Stimulated activated CD4-positive, alpha-beta T cell treated with anti-CD3 and anti-CD28 coated beads, Interleukin-15, amount 100 ng/mL, for 1 hour (primary cell): Measurements from ENCODE around the gene SLC7A14.

Experiments
- DNase-seq, 2 donors: peaks; one replicate each; pipeline ENCODE4 v3.0.0-alpha.2; 2020; ENCODE audit warnings: low read depth in 1 of 2, low spot score in 1 of 2

Gene SLC7A14

GRCh38 chr3:170585937-170586310, at the start of gene SLC7A14:
Gene SLC7A14, minus strand, starts transcription at chr3:170586075. Its CDS starts 59,139 bp downstream, at chr3:170526936.
- no peak for DNase-seq

GRCh38 chr3:170635385-170635735, 49.5 kb upstream of the SLC7A14 start:
- no peak for DNase-seq

- no peak for DNase-seq
Measured at GRCh38 chr3:170634663-170635384, 48.9 kb upstream of the SLC7A14 start.

DNA sequence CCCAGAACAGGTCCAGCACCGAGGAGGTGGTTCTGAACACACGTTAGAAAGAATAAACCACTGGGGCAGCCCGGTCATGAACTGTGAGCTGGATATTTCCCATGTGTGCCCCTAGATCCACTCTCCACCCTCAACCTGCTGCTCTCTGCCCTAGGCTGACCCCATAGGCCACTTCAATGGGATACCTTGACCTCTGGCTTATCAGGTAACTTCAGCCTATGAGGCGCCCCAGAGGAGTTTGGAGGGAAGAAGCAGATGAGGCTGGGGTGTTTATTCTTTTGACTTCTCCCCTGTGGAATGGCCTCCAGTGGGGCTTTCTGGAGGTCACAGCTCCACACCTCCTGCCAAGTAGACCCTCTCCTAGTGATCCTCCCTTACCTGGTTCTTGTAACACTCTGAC, 47.7 kb upstream of the SLC7A14 start:
- no peak for DNase-seq

DNA sequence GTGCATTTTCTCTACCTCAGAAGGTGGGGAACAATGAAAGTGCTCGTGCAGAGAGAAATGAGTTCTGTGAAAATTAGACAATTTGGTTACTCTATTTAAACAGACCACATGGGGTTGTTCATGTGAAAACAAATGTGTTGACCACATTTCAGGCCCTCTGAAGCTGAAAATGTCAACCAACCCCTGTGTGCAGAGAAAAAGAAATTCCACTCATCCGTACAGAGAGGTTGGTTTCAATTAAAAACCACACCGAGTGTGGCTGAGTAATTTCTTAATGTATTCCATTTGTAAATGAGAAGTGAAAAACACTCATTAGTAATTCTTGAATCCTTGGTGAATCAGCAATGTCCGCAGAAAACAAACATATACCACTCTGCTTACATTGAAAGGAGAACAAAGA, 46.9 kb upstream of the SLC7A14 start:
- no peak for DNase-seq

GRCh38 chr3:170631755-170632488, 46.0 kb upstream of the SLC7A14 start:
- no peak for DNase-seq

- DNase-seq: no peak
Measured at GRCh38 chr3:170623524-170623923, 37.6 kb upstream of the SLC7A14 start.

DNA sequence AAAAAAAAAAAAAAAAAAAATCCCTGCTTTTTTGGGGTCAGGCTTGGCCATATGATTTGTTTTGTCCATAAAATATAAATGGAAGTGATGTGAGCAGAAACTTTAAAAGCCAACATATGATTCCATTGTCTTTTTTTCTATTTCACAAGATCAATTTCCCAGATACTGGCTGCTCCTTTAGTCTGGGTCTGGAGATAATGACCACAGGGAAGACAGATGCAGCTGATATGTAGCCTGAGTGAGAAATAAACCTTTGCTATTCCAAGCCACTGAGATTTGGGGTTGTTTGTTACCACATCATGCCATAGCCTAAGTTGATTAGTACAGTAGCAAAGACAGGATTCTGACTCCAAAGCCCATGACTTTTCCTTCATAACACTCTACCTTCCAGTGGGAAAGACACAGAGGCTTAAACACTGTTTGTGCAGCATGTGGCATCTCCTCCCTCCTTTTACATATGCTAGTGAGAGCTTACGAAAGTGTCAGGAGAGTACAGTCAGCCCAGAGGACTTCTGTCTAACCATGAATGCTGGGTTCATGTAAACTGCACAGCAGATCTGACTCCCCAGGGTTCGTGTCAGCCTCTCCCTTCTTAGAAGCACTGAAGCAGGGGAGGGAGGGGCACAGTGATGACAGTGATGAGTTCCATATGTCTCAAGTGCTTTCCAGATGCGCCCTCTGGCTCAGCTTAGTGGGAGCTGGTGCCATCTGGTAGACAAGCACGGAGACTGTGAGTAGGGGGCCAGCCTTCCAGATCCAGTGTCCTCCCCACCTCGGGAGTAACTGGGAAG, 36.7 kb upstream of the SLC7A14 start:
- no peak for DNase-seq

DNA sequence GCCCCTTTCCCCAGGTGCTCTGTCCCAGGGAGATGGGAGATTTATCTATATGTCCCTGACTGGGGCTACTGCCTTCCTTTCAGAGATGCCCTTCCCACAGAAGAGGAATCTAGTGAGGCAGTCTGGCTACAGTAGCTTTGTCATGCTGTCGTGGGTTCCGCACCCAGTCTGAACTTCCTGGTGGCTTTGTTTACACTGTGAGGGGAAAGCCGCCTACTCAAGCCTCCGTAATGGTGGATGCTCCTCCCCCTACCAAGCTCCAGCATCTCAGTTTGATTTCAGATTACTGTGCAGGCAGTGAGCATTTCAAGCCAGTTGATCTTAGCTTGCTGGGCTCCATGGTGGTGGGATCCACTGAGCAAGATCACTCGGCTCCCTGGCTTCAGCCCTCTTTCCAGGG, 35.4 kb upstream of the SLC7A14 start:
- no peak for DNase-seq

DNA sequence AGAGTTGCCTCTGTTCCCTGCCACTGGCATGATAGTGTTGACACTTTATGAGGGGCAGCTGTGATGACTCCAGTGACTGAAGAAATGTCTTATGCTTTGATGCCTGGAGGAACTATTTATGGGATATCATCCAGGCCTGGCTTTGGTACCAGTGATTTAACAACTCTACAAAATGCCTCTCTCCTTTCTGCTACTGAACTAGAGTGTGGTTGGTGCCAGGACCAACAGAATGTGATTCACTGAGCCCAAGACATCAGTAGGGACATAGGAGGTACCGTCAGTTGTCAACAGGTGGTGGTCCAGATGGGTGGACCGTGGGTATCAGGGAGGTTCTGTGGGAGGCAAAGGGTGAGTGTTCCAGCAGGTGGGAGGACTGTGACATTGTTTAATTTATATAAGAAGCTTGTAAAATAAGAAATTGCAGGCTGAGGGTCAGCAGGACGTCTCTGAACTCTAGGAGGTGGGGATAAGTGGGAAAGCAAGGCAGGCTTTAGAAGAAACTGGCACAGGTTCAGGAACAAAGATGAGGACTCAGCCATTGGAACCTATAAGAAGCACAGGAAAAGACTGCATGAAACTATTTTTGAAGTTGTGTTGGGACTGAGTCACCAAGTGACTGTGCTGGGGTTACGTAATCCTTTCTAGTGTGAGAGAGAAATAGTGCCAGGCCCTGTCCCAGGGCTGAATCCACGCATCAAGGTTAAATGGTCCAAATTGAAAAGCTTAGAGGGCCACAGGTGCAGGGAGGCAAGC, 28.5 kb upstream of the SLC7A14 start:
- no peak for DNase-seq

- no peak for DNase-seq
Measured at GRCh38 chr3:170611751-170612150, 25.9 kb upstream of the SLC7A14 start.

DNA sequence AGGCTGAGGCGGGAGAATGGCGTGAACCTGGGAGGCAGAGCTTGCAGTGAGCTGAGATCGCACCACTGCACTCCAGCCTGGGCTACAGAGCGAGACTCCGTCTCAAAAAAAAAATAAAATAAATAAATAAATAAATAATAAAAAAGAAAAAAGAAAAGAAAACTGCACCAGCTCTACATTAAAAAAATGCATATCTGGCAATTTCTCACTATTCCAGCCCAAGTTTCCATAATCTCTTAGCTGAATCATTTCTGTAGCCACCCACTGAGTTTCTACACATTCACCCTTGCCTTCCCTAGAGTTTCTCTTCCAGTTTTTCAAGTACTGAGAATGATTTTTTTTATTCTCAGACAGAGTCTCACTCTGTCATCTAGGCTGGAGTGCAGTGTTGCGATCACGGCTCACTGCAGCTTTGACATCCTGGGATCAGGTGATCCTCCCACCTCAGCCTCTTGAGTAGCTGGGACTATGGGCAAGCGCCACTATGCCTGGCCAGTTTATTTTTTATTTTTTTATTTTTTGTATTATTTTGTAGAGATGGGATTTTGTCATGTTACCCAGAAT, 24.5 kb upstream of the SLC7A14 start:
- no peak for DNase-seq

GRCh38 chr3:170608475-170608874, 22.6 kb upstream of the SLC7A14 start:
- no peak for DNase-seq

- DNase-seq: no peak
Measured at GRCh38 chr3:170606675-170607074, 20.8 kb upstream of the SLC7A14 start.

GRCh38 chr3:170605490-170605889, 19.6 kb upstream of the SLC7A14 start:
- DNase-seq: no peak

- no peak for DNase-seq
Measured at GRCh38 chr3:170603770-170604510, 18.1 kb upstream of the SLC7A14 start.

DNA sequence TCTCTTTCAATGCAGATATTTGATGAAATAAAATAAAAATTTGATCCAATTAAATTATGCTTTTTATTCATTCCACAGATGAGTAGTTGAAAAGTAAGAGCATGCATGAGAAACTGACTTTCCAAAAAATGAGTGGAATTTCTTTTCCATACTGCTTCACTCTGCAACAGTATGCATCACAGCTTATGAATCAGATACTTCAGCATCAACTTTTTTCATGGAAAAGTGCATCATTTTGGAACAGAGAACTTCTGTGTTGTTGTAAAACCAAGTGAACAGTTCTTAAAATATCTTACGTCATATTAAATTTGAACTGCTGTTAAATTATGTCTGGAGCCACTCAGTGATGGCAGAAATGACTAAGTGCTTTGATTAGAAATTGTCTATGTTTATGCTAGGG, 16.7 kb upstream of the SLC7A14 start:
- no peak for DNase-seq

DNA sequence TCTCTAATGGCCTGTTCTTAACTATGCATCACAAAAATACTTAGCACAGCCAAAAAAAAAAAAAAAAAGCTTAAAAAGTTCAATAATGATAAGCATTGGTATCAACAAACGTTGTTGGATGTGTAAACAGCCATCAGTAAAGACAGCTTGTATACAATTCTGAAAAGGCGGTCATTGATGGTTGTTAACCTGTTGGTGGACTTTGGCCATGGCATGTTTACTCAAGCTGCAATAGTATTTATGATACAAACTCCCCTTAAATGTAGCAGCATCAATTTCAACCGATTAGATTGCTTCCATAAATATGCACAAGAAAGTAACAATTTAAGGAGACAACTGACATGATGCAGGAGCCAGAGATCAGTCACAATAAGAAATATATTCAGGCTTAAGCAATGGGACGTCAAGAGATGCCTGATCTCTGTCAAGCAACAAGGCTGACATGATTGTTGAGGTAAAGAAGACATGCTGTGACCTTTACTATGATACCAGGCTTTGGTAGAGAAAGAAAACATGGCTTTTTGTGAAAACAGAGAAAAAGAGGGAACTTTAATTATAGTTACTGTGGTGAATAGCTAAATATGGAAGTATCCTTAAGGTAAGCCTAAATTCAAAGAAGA, 14.2 kb upstream of the SLC7A14 start:
- no peak for DNase-seq

DNA sequence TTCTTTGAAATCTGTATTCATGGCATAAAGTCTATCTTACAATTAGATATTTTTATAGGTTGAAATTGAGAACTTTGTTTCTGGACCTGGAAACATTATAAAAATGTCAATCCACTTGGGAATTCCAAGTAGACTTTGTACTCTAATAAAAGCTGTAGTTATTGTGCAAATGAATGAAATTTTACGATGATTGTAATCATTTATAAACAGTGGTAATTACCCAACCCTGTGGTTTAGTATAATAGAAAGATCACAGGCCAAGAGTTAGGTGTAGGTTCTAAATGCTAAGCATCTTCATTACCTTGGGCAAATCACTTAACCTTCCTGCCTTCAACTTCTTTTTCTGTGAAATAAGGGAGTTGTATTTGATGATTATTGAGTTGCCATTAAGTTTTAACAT, 13.2 kb upstream of the SLC7A14 start:
- DNase-seq: no peak

GRCh38 chr3:170598091-170598502, 12.2 kb upstream of the SLC7A14 start:
- no peak for DNase-seq
